T47D (cell line): ENCODE data around the gene KANSL3.
A peak's percentile ranks its signal among the peaks of the same experiment; 100 is the strongest.

Experiments used
- DNase-seq, 2 experiments: peaks; one replicate each; pipeline versions ENCODE4 v3.0.0 to v3.0.0-alpha.2; 2011 to 2012; ENCODE audit warnings: low read depth in 1 of 2, low spot score in 1 of 2
- JUND ChIP-seq: IDR thresholded peaks from 2 replicates; pipeline ENCODE4 v1.6.1; 2012; ENCODE audit warnings: low read depth
- in situ Hi-C: cut with HindIII; loops from 2 replicates; pipeline ENCODE4 v1.10.0; 2016; ENCODE audit warnings: low sequenced_read_pairs, low pct_unique_long_range_greater_than_20kb

The KANSL3 gene

DNA sequence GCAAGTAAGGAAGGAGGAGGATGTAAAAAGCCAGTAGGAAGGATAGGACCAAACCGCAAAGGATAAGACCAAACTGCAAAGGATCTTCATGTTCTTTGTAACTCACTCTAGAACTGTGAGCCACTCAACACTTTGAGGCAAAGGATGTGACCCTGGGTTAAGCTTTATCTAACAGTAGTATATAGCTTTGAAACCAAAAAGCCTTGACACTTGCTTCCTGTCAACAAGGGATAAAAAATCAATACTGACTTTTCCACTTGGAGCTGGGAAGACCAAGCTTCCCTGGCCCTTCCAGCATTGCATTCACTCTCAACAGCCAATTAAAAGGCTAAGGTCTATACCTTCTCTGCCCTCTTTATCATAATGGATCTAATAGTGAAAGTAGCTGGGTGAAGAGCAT is 22.0 kb downstream of the KANSL3 start:
- TF ChIP-seq JUND = no peak
- DNase-seq = no peak
- in situ Hi-C loops = no loop called here

DNA sequence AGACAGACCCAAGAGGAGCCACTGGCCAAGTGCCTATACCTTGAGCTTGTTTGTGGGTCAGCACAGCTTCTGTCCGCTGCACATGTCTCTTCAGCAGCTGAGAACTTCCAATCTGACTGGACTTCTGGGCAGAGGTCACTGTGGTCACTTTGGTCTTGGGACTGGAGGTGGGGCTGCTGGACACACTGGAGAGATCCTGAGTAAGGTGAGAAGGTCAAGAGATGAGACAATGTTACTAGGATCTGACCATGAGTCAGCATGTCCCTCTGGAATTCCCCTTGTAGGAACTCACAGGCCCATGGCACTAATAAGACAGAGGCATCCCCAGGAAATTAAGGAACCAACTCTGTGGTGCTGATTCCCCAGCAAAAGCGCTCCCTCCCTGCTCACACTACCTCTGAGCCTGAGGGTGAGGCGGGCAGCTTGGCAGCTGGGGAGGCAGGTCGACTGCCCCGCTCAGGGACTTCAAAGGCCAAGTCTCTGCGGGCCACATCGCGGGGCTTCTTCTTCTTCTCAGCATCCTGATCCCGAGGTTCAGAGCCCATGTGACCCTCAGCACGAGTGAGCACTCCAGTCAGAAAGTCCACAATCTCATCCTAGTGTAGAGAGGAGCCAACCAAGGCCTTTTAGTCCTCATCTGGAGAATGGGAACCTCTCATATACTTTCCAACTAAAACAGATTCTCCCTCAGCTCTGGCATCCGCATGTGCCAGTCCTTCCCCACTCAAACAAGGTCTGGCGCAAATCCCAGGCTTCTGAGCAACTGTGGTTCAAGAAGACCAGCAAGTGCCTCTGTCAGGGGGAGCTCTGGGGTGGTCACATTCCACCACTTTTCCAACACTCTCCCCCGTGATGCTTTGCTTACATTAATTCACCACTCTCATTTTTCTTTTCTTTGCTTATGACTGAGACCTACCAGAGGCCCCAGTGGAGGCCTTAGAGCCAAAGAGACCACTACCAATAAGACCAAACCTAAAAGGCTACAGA is 29.4 kb downstream of the KANSL3 start:
- TF ChIP-seq JUND = no peak
- DNase-seq = no peak
- in situ Hi-C loops = no loop called here

DNA sequence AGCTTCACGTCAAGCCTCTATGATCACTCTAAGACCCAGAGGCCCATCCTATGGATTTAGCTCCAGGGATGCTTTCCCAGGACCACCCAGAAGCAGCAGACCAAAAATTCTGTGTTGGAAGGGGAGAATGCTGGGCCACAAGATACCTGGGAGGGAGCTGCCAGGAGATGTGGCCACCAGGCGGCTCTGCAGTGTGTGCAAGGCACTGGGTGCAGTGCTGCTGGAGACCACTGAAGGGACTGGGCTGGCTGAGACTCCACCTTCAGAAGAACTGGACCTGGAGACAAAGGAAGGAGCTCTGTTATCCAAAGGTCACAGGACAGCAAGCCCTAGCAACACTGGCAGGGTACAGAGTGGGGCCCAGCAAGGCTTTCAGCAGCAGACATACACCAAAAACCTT is 34.0 kb downstream of the KANSL3 start:
- no peak for TF ChIP-seq JUND
- peak in 1 of 2 experiments; percentile 39 for DNase-seq
- in situ Hi-C loops = no loop called here

GRCh38 chr2:96602330-96602823 is 35.7 kb downstream of the KANSL3 start:
- TF ChIP-seq JUND = no peak
- DNase-seq = peak in 1 of 2 experiments; percentile 56
- in situ Hi-C loops = no loop called here

- in situ Hi-C loops = no loop called here
- DNase-seq = no peak
- no peak for TF ChIP-seq JUND
Observed at GRCh38 chr2:96601382-96602292, 36.5 kb downstream of the KANSL3 start.

GRCh38 chr2:96599941-96600340 is 38.2 kb downstream of the KANSL3 start:
- TF ChIP-seq JUND = no peak
- in situ Hi-C loops = no loop called here
- DNase-seq = no peak

DNA sequence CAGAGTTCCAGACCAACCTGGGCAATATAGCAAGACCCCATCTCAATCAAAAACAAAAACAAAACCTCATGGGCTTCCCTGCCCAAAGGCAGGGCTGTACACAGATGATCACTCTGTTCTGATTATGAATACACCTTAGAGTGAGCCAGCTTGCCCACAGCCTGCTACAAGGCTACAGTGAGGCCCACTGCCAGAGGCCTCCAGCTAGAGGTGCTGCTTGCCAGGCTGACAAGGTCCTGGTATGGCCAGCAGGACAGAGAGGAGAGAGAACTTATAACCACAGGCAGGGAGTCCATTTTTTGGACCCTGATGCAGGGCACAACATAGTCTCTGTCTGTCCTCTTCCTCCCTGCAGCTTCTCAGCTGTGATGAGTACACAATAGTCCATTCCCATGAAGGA is 41.5 kb downstream of the KANSL3 start:
- no peak for DNase-seq
- in situ Hi-C loops = no loop called here
- TF ChIP-seq JUND = no peak

- DNase-seq = no peak
- TF ChIP-seq JUND = no peak
- in situ Hi-C loops = no loop called here
Observed at GRCh38 chr2:96594691-96595152, 43.4 kb downstream of the KANSL3 start.

GRCh38 chr2:96594282-96594681 is 43.8 kb downstream of the KANSL3 start:
- in situ Hi-C loops = no loop called here
- no peak for DNase-seq
- no peak for TF ChIP-seq JUND

- no peak for DNase-seq
- no peak for TF ChIP-seq JUND
- in situ Hi-C loops = no loop called here
Observed at GRCh38 chr2:96591494-96591893, 46.6 kb downstream of the KANSL3 start.

DNA sequence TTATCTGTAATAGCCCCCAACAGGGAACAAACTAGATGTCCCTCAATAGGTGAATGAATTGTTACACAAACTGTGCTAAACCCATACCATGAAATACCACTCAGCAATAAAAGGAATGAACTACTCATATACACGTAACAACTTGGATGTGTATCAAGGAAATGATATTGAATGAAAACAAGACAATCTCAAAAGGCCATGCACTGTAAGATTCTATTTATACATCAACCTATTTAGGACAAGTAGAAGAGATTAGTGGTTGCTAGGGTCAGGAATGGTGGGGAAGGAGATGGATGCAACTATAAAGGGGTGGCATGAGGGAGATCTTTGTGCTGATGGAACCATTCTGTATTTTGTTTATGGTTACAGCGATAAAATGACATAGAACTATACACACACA is 47.1 kb downstream of the KANSL3 start:
- in situ Hi-C loops = no loop called here
- TF ChIP-seq JUND = no peak
- no peak for DNase-seq

DNA sequence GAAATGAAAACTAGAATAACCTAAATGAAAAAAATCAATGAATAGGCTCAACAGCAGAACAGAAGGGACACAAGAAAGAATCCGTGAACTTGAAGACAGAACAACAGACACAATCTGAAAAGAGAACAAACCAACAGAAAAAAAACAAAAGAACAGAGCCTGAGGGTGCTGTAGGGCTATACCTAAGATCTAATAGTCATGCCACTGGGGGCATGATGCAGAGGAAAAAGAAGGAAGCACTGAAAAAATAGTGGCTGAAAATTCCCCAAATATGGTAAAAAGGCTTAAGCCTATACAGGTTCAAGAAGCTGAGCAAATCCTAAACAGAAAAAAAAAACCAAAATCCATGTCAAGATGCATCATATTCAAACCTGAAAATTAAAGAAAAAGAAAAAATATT is 50.3 kb downstream of the KANSL3 start:
- DNase-seq = no peak
- in situ Hi-C loops = no loop called here
- TF ChIP-seq JUND = no peak

- in situ Hi-C loops = no loop called here
- DNase-seq = no peak
- TF ChIP-seq JUND = no peak
Observed at GRCh38 chr2:96584017-96584416, 54.1 kb downstream of the KANSL3 start.
